ENCODE data around the gene ZNF516. TPM values are rescaled to one million over a fixed set of nuclear protein-coding genes. Genes with fewer than 3 reads are reported as not detected.

The ZNF516 gene
- total and polyA plus RNA-seq, 2 of the 13 experiments (the other 11 are each of a cell fraction or from before 2014, with no cell fraction given): 16.6 to 18.7 TPM

DNA sequence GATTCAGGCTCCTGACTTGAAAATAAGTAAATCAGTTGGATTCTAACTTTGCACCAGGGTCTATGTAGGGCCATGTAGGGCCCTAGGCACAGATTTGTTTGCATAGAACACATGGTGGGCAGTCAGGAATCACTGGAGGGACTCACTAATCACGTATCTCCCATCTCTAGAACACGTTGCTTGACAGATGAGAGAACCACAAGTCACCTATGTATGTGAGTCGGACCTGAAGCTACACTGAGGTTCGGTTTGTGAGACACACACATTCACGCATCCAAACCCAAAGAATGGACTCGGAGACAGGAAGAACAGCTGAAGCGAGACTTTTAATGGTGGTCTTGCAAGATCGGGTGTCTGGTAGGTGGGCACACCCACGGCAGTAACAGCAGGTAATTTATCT, 157.0 kb downstream of the ZNF516 start (continued):
- no peak for TF ChIP-seq ZBTB25 (CRISPR knock-in tag; IDR thresholded peaks at IDR 0.05)

- ChIA-PET CTCF (ENCODE audit: low intra/inter-chr PET ratio, low total read pairs) (no interaction called here), POLR2A (no interaction called here)
- 72% methylated on average over 10 of the region's 10 CpGs for WGBS (ENCODE audit: low lambda C conversion rate)
- Histone ChIP-seq H2AFZ (ENCODE audit: low read length) (no peak overlapping the region), H3K9me3 (ENCODE audit: low read length) (peaks cover 3% of the 10 kb centered on the region; the same call in 1 of the 2 replicates), H4K20me1 (ENCODE audit: insufficient read depth, low read length) (no peaks in the 10 kb centered on the region), H3K4me2 (ENCODE audit: low read depth, low read length) (no peak overlapping the region), H3K79me2 (ENCODE audit: insufficient read depth, low read length) (no peaks in the 10 kb centered on the region), H3K27ac (ENCODE audit: extremely low read length, insufficient read depth, low read length) (no peak overlapping the region), H3K4me3 (replicated peaks in 1 of 3; ENCODE audit: insufficient read depth in 1 of 3, low read depth in 2 of 3, low read length in 3 of 3) (no peak overlapping the region), H3K27me3 (ENCODE audit: control insufficient read depth in 1 of 2, insufficient read depth in 2 of 2, low read length in 2 of 2) (no peaks in the 10 kb centered on the region), H3K9ac (ENCODE audit: insufficient read depth, low read depth, low read length) (no peak overlapping the region), H3K36me3 (replicated peaks in 1 of 2; ENCODE audit: control insufficient read depth in 1 of 2, insufficient read depth in 2 of 2, low read length in 2 of 2) (no peaks in the 10 kb centered on the region), H3K4me1 (ENCODE audit: insufficient read depth, low read length) (no peaks in the 10 kb centered on the region)
- intact Hi-C loops (cut with micrococcal nuclease; ENCODE audit: unreplicated experiment): no loop called here
- BruUV-seq (replicated peaks): no TSS peak
- DNase-seq (ENCODE audit: low spot score) (no peak), ATAC-seq (no peak), FAIRE-seq (no peak)
- in situ Hi-C loops (cut with HindIII; ENCODE audit: extremely low pct_ligation_motif_present, low pct_unique_long_range_greater_than_20kb): no loop called here
- TF ChIP-seq NFIC (IDR thresholded peaks at IDR 0.05; ENCODE audit: low read length) (no peak), ZNF124 (CRISPR knock-in tag; IDR thresholded peaks at IDR 0.05) (no peak), ZSCAN21 (CRISPR knock-in tag; IDR thresholded peaks at IDR 0.05; ENCODE audit: borderline replicate concordance) (no peak), XRCC5 (optimal IDR thresholded peaks at IDR 0.05; ENCODE audit: low read length) (no peak), SMAD9 (CRISPR knock-in tag; IDR thresholded peaks at IDR 0.05) (no peak), BRD4 (CRISPR knock-in tag; IDR thresholded peaks at IDR 0.05) (no peak), SRY (CRISPR knock-in tag; IDR thresholded peaks at IDR 0.05) (no peak), CBFB (CRISPR knock-in tag; IDR thresholded peaks at IDR 0.05) (no peak), ATF7-NPFF (CRISPR knock-in tag; IDR thresholded peaks at IDR 0.05; ENCODE audit: low read depth) (no peak)
Measured at GRCh38 chr18:76335859-76336640, 159.0 kb downstream of the ZNF516 start.
